ENCODE measurements around the gene SNX30. TPM values are rescaled to one million over a fixed set of nuclear protein-coding genes. Genes with fewer than 3 reads are reported as not detected.

Gene SNX30
- total and polyA plus RNA-seq, 4 experiments from 2014 or later, result 0.73 to 10.9 (median 7.4) TPM

DNA sequence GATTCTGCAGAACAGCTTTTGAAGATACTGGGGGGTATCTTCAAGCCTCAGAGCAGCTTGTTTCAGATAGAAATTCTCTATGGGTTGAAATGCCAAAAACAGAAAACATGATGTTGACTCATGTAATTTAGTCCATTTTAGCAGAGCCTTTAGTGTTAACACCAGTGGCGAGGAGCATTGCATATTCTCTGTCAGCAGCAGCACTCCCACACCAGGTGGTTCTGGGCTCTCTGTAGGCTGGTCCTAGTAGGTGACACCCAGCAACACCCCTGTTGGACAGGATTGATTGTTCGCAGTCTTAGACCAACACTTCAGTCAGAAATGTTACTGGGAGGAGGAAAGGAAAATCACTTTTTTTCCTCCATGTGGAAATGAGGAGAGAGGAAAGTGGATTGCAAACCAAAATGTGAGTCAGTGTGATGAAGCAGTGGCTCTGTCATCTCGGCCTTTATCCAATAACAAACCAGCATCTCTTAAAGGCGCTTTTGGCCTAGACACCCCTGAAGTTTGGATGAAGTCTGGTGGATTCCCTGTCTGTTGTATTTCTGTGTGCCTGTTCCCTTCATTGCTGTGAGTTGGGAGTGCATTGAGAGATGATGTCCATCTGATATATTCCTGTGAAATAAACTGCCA is 123.3 kb downstream of the SNX30 start:
- Mint-ChIP-seq H3K9me3 (no peaks in the 10 kb centered on the region), H3K4me3 (no peak overlapping the region), H3K27ac (no peak overlapping the region), H3K27me3 (no peaks in the 10 kb centered on the region), H3K36me3 (peaks cover 59 to 60% of the 10 kb centered on the region in 2 donors), H3K4me1 (no peaks in the 10 kb centered on the region)
- Histone ChIP-seq H3K4me3 (ENCODE audit: low read length in 2 of 2) (no peak overlapping the region), H3K36me3 (ENCODE audit: insufficient read depth, low read length) (no peaks in the 10 kb centered on the region), H3K27me3 (ENCODE audit: insufficient read depth, low read length) (no peaks in the 10 kb centered on the region), H3K4me1 (ENCODE audit: insufficient read depth, low read length) (no peaks in the 10 kb centered on the region), H3K27ac (ENCODE audit: low read depth, low read length) (no peak overlapping the region), H3K9me3 (ENCODE audit: control insufficient read depth in 1 of 2, low read length in 2 of 2) (no peaks in the 10 kb centered on the region)
- ChIA-PET POLR2A (ENCODE audit: partially characterized antibody) (no interaction called here), CTCF (ENCODE audit: partially characterized antibody) (no interaction called here)
- intact Hi-C loops (cut with micrococcal nuclease), result no loop called here
- DNase-seq, result no peak

- Mint-ChIP-seq H3K4me3 (no peak overlapping the region), H3K4me1 (no peaks in the 10 kb centered on the region), H3K27ac (no peak overlapping the region), H3K9me3 (no peaks in the 10 kb centered on the region), H3K27me3 (no peaks in the 10 kb centered on the region), H3K36me3 (peaks cover 34 to 35% of the 10 kb centered on the region in 2 donors)
- Histone ChIP-seq H3K36me3 (ENCODE audit: insufficient read depth, low read length) (no peaks in the 10 kb centered on the region), H3K9me3 (ENCODE audit: control insufficient read depth in 1 of 2, low read length in 2 of 2) (no peaks in the 10 kb centered on the region), H3K27ac (ENCODE audit: low read depth, low read length) (no peak overlapping the region), H3K4me3 (ENCODE audit: low read length in 2 of 2) (no peak overlapping the region), H3K4me1 (ENCODE audit: insufficient read depth, low read length) (no peaks in the 10 kb centered on the region), H3K27me3 (ENCODE audit: insufficient read depth, low read length) (no peaks in the 10 kb centered on the region)
- DNase-seq, result no peak
- ChIA-PET POLR2A (ENCODE audit: partially characterized antibody) (no interaction called here), CTCF (ENCODE audit: partially characterized antibody) (no interaction called here)
- intact Hi-C loops (cut with micrococcal nuclease), result no loop called here
These were observed 128.2 kb downstream of the SNX30 start for GRCh38 chr9:112878752-112879151.

DNA sequence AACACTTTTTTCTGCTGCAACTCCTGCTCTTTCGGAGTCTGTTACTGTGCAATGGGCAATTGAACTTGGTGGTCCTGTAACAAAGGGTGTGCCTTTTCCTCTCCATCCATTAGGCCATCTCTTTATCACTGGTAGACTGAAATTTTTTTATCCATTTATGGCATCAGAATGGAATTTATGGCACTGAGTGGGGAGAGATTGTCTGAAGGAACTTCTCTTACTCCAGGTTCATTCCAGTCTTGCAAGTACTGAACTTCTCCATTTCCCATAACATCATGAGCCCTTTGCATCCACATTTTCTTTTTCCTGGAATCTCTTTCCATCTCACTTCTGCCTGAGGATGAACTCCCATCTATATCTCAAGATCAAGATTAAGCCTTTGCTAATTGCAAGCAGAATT is 130.1 kb downstream of the SNX30 start:
- POLR2A ChIA-PET (ENCODE audit: partially characterized antibody), result no interaction called here
- peaks cover 25 to 28% of the 10 kb centered on the region in 2 donors for H3K36me3 Mint-ChIP-seq
- no peaks in the 10 kb centered on the region for H3K27me3 Mint-ChIP-seq
- intact Hi-C loops (cut with micrococcal nuclease), result no loop called here
- CTCF ChIA-PET (ENCODE audit: partially characterized antibody), result no interaction called here
- H3K9me3 ChIP-seq (ENCODE audit: control insufficient read depth in 1 of 2, low read length in 2 of 2), result no peaks in the 10 kb centered on the region
- H3K4me1 Mint-ChIP-seq, result no peaks in the 10 kb centered on the region
- no peak overlapping the region for H3K27ac Mint-ChIP-seq
- H3K27me3 ChIP-seq (ENCODE audit: insufficient read depth, low read length), result no peaks in the 10 kb centered on the region
- H3K4me1 ChIP-seq (ENCODE audit: insufficient read depth, low read length), result no peaks in the 10 kb centered on the region
- DNase-seq, result no peak
- no peak overlapping the region for H3K27ac ChIP-seq (ENCODE audit: low read depth, low read length)
- H3K9me3 Mint-ChIP-seq, result no peaks in the 10 kb centered on the region
- no peak overlapping the region for H3K4me3 ChIP-seq (ENCODE audit: low read length in 2 of 2)
- no peaks in the 10 kb centered on the region for H3K36me3 ChIP-seq (ENCODE audit: insufficient read depth, low read length)
- no peak overlapping the region for H3K4me3 Mint-ChIP-seq

DNA sequence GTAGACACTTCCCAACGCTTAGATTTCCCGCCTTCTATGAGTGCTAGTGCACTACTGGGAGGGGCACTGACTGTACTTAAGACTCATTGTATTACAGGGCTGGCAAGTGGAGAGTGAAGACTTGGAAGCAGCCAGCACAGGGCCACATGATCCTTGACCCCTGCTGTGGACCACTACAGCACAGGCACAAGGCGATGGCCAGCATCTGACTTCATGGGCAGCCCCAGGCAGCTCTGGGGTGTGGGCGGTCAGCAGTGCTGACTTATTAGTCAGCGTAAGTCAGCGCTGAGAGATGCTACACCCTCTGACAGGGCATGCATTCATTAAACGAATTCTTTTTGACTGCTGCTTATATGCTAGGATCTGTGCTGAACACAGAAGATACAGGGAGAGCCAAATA is 130.8 kb downstream of the SNX30 start:
- H3K27ac ChIP-seq (ENCODE audit: low read depth, low read length), result no peak overlapping the region
- H3K27me3 ChIP-seq (ENCODE audit: insufficient read depth, low read length), result no peaks in the 10 kb centered on the region
- H3K36me3 ChIP-seq (ENCODE audit: insufficient read depth, low read length), result no peaks in the 10 kb centered on the region
- H3K9me3 ChIP-seq (ENCODE audit: control insufficient read depth in 1 of 2, low read length in 2 of 2), result no peaks in the 10 kb centered on the region
- Mint-ChIP-seq H3K27ac (no peak overlapping the region), H3K4me1 (no peaks in the 10 kb centered on the region), H3K27me3 (no peaks in the 10 kb centered on the region), H3K9me3 (no peaks in the 10 kb centered on the region), H3K36me3 (peaks cover 19 to 23% of the 10 kb centered on the region in 2 donors), H3K4me3 (no peak overlapping the region)
- intact Hi-C loops (cut with micrococcal nuclease), result no loop called here
- ChIA-PET POLR2A (ENCODE audit: partially characterized antibody) (no interaction called here), CTCF (ENCODE audit: partially characterized antibody) (no interaction called here)
- no peak for DNase-seq
- no peaks in the 10 kb centered on the region for H3K4me1 ChIP-seq (ENCODE audit: insufficient read depth, low read length)
- H3K4me3 ChIP-seq (ENCODE audit: low read length in 2 of 2), result no peak overlapping the region

GRCh38 chr9:112884101-112884500 is 133.5 kb downstream of the SNX30 start:
- Mint-ChIP-seq H3K4me3 (no peak overlapping the region), H3K36me3 (peaks cover 7 to 8% of the 10 kb centered on the region in 2 donors), H3K27ac (no peak overlapping the region), H3K27me3 (peaks cover 0 to 2% of the 10 kb centered on the region in 2 donors), H3K9me3 (no peaks in the 10 kb centered on the region), H3K4me1 (no peaks in the 10 kb centered on the region)
- Histone ChIP-seq H3K36me3 (ENCODE audit: insufficient read depth, low read length) (no peaks in the 10 kb centered on the region), H3K27ac (ENCODE audit: low read depth, low read length) (no peak overlapping the region), H3K27me3 (ENCODE audit: insufficient read depth, low read length) (no peaks in the 10 kb centered on the region), H3K4me3 (ENCODE audit: low read length in 2 of 2) (no peak overlapping the region), H3K4me1 (ENCODE audit: insufficient read depth, low read length) (no peaks in the 10 kb centered on the region), H3K9me3 (ENCODE audit: control insufficient read depth in 1 of 2, low read length in 2 of 2) (no peaks in the 10 kb centered on the region)
- no peak for DNase-seq
- intact Hi-C loops (cut with micrococcal nuclease), result no loop called here
- ChIA-PET CTCF (ENCODE audit: partially characterized antibody) (interaction anchor here (1.8 kb wide), 1 partner anchor 19 kb away, joined by 7 read pairs; no protein-coding TSS in a partner anchor), POLR2A (ENCODE audit: partially characterized antibody) (no interaction called here)

DNA sequence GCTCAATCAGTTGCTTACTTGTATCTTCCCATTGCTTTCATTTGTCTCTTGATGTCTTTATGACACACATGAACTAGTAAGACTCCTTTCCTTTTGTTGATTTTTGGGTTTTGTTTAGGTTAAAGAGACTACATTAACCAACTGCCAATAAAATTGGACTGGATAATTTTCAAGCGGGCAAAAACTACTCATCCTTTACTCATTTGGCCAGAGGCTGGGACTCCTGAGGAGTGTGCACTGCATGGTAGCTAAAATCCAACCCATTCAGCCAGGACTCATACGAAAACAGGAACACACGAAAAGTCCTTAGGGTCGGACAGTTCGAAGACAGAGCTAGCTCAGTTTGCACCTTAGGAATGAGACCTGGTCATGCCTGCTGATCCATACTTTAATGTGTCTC is 134.2 kb downstream of the SNX30 start:
- Histone ChIP-seq H3K4me1 (ENCODE audit: insufficient read depth, low read length) (no peaks in the 10 kb centered on the region), H3K9me3 (ENCODE audit: control insufficient read depth in 1 of 2, low read length in 2 of 2) (no peaks in the 10 kb centered on the region), H3K36me3 (ENCODE audit: insufficient read depth, low read length) (no peaks in the 10 kb centered on the region), H3K27ac (ENCODE audit: low read depth, low read length) (no peak overlapping the region), H3K27me3 (ENCODE audit: insufficient read depth, low read length) (no peaks in the 10 kb centered on the region), H3K4me3 (ENCODE audit: low read length in 2 of 2) (no peak overlapping the region)
- peaks cover 7 to 10% of the 10 kb centered on the region in 2 donors for H3K36me3 Mint-ChIP-seq
- no peak overlapping the region for H3K27ac Mint-ChIP-seq
- DNase-seq, result no peak
- peaks cover 0 to 4% (median 0%) of the 10 kb centered on the region in 4 donors for H3K4me1 Mint-ChIP-seq
- H3K27me3 Mint-ChIP-seq, result peaks cover 2 to 3% of the 10 kb centered on the region in 2 donors
- H3K4me3 Mint-ChIP-seq, result no peak overlapping the region
- POLR2A ChIA-PET (ENCODE audit: partially characterized antibody), result no interaction called here
- H3K9me3 Mint-ChIP-seq, result no peaks in the 10 kb centered on the region
- intact Hi-C loops (cut with micrococcal nuclease), result no loop called here
- CTCF ChIA-PET (ENCODE audit: partially characterized antibody), result interaction anchor here (1.8 kb wide), 1 partner anchor 19 kb away, joined by 7 read pairs; no protein-coding TSS in a partner anchor

- H3K4me1 Mint-ChIP-seq, result peaks cover 0 to 7% (median 0%) of the 10 kb centered on the region in 4 donors
- Histone ChIP-seq H3K36me3 (ENCODE audit: insufficient read depth, low read length) (no peaks in the 10 kb centered on the region), H3K27me3 (ENCODE audit: insufficient read depth, low read length) (no peaks in the 10 kb centered on the region), H3K27ac (ENCODE audit: low read depth, low read length) (no peak overlapping the region), H3K4me1 (ENCODE audit: insufficient read depth, low read length) (no peaks in the 10 kb centered on the region), H3K9me3 (ENCODE audit: control insufficient read depth in 1 of 2, low read length in 2 of 2) (no peaks in the 10 kb centered on the region), H3K4me3 (ENCODE audit: low read length in 2 of 2) (no peak overlapping the region)
- H3K9me3 Mint-ChIP-seq, result no peaks in the 10 kb centered on the region
- ChIA-PET POLR2A (ENCODE audit: partially characterized antibody) (no interaction called here), CTCF (ENCODE audit: partially characterized antibody) (interaction anchor here (1.8 kb wide), 1 partner anchor 18 kb away, joined by 7 read pairs; no protein-coding TSS in a partner anchor)
- intact Hi-C loops (cut with micrococcal nuclease), result no loop called here
- H3K4me3 Mint-ChIP-seq, result no peak overlapping the region
- peaks cover 2 to 8% of the 10 kb centered on the region in 2 donors for H3K27me3 Mint-ChIP-seq
- no peak overlapping the region for H3K27ac Mint-ChIP-seq
- peaks cover 5 to 10% of the 10 kb centered on the region in 2 donors for H3K36me3 Mint-ChIP-seq
- no peak for DNase-seq
These were observed 134.8 kb downstream of the SNX30 start for GRCh38 chr9:112885324-112885723.

All from CD4-positive, alpha-beta memory T cell (primary cell).